Colon (tissue), 2 donors: ENCODE results near the gene GPRC5A.
"Not testable (repeated sequence)": the region's sequence is repeated elsewhere in the genome, so short reads cannot be mapped to it uniquely, and the experiment has no call there.

ENCODE experiments used
- FAIRE-seq: peaks from 2 replicates; lab custom pipeline; 2012; peaks lifted over from hg19 to GRCh38; lab: Jason Lieb, UNC
- donor health status: control.
- donor health status: control.

The GPRC5A gene

GRCh38 chr12:12891080-12891880 is at the start of gene GPRC5A:
Gene GPRC5A (plus strand): TSS chr12:12891562. CDS start chr12:12908250, 16,688 bp downstream.
- no peak for FAIRE-seq

GRCh38 chr12:12845794-12846243 is 45.5 kb upstream of the GPRC5A start:
- no peak for FAIRE-seq

GRCh38 chr12:12846780-12847179 is 44.6 kb upstream of the GPRC5A start:
- FAIRE-seq, result not testable (repeated sequence)

GRCh38 chr12:12853435-12853834 is 37.9 kb upstream of the GPRC5A start:
- no peak for FAIRE-seq

- FAIRE-seq, result no peak
Observed at GRCh38 chr12:12859690-12860089, 31.7 kb upstream of the GPRC5A start.

GRCh38 chr12:12864243-12864642 is 27.1 kb upstream of the GPRC5A start:
- no peak for FAIRE-seq

- FAIRE-seq, result no peak
Observed at GRCh38 chr12:12868477-12869235, 22.7 kb upstream of the GPRC5A start.

- no peak for FAIRE-seq
Observed at GRCh38 chr12:12870465-12870864, 20.9 kb upstream of the GPRC5A start.

GRCh38 chr12:12871587-12872138 is 19.7 kb upstream of the GPRC5A start:
- no peak for FAIRE-seq

- FAIRE-seq, result peak; percentile 10
Observed at GRCh38 chr12:12872139-12872933, 19.0 kb upstream of the GPRC5A start.

GRCh38 chr12:12872934-12873275 is 18.5 kb upstream of the GPRC5A start:
- FAIRE-seq, result no peak

- FAIRE-seq, result no peak
Observed at GRCh38 chr12:12874029-12874428, 17.3 kb upstream of the GPRC5A start.

GRCh38 chr12:12875301-12875700 is 16.1 kb upstream of the GPRC5A start:
- not testable (repeated sequence) for FAIRE-seq

- FAIRE-seq, result no peak
Observed at GRCh38 chr12:12877153-12877768, 14.1 kb upstream of the GPRC5A start.

- FAIRE-seq, result no peak
Observed at GRCh38 chr12:12877781-12878455, 13.4 kb upstream of the GPRC5A start.

- no peak for FAIRE-seq
Observed at GRCh38 chr12:12880537-12880936, 10.8 kb upstream of the GPRC5A start.

- FAIRE-seq, result no peak
Observed at GRCh38 chr12:12881151-12881909, 10.0 kb upstream of the GPRC5A start.

- no peak for FAIRE-seq
Observed at GRCh38 chr12:12882288-12882687, 9.1 kb upstream of the GPRC5A start.

GRCh38 chr12:12883369-12884001 is 7.9 kb upstream of the GPRC5A start:
- no peak for FAIRE-seq
